ENCODE data around the gene SLC15A5. TPM values are rescaled to one million over a fixed set of nuclear protein-coding genes. Genes with fewer than 3 reads are reported as not detected.

SLC15A5 gene
- not detected for total RNA-seq
- polyA plus RNA-seq = not detected
- long read RNA-seq, donor 1 = 0 reads
- long read RNA-seq, donor 2 = 0 reads
- long read RNA-seq, donor 3 = 0 reads
- long read RNA-seq, donor 4 = 0 reads
- long read RNA-seq, donor 5 = 0 reads

DNA sequence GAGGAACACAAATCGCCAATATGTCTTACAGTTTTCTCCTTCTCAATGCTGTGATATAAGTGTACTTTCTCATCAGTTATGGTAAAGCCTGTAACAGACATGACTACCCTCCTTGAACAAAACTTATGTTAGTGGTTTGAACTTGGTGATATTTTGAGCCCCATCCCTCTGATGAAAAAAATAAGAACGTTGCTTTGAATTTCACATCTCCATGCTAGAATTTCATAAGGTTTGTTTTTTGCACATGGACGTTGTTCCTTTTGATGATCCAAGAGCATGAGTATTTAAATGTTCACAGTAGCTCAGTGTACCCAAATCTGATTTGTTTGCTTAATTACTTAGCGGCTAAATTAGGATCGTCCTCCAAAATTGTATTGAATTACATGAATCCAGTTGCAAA is at the start of gene SLC15A5:
Gene SLC15A5, minus strand, starts transcription at position 101 of the 400 bp plus-strand sequence. Its CDS starts 0 bp downstream, at position 101.
- no peak within 1 kb of the TSS for H3K4me3 ChIP-seq
- no peaks in the 10 kb centered on the region for H3K4me1 ChIP-seq (ENCODE audit: control insufficient read depth in 5 of 5, insufficient read depth in 5 of 5, low read length in 5 of 5)
- no peaks in the 10 kb centered on the region for H3K27me3 ChIP-seq (ENCODE audit: control insufficient read depth in 3 of 3, insufficient read depth in 3 of 3, low read length in 2 of 3)
- TF ChIP-seq, protein P1, sequence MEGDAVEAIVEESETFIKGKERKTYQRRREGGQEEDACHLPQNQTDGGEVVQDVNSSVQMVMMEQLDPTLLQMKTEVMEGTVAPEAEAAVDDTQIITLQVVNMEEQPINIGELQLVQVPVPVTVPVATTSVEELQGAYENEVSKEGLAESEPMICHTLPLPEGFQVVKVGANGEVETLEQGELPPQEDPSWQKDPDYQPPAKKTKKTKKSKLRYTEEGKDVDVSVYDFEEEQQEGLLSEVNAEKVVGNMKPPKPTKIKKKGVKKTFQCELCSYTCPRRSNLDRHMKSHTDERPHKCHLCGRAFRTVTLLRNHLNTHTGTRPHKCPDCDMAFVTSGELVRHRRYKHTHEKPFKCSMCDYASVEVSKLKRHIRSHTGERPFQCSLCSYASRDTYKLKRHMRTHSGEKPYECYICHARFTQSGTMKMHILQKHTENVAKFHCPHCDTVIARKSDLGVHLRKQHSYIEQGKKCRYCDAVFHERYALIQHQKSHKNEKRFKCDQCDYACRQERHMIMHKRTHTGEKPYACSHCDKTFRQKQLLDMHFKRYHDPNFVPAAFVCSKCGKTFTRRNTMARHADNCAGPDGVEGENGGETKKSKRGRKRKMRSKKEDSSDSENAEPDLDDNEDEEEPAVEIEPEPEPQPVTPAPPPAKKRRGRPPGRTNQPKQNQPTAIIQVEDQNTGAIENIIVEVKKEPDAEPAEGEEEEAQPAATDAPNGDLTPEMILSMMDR (IDR thresholded peaks at IDR 0.05; ENCODE audit: control extremely low read depth, extremely low read depth) = no peak
- H3K36me3 ChIP-seq (ENCODE audit: control insufficient read depth in 4 of 4, insufficient read depth in 4 of 4, low read length in 4 of 4) = no peaks in the 10 kb centered on the region
- no peaks in the 10 kb centered on the region for H3K9me3 ChIP-seq (ENCODE audit: control insufficient read depth in 4 of 4, insufficient read depth in 3 of 4, low read length in 3 of 4)
- ATAC-seq (ENCODE audit: insufficient read depth, low FRiP score) = no peak
- H3K27ac ChIP-seq (ENCODE audit: low read depth in 1 of 2, low read length in 1 of 2) = no peak within 1 kb of the TSS
- DNase-seq = no peak
- H3K9ac ChIP-seq (ENCODE audit: insufficient read depth in 1 of 2, low read length in 2 of 2) = no peak within 1 kb of the TSS
- WGBS, 2 donors = 80 to 85% methylated on average over 5 of the region's 5 CpGs

GRCh38 chr12:16325426-16325825 is 47.9 kb upstream of the SLC15A5 start:
- TF ChIP-seq, protein P1 (IDR thresholded peaks at IDR 0.05; ENCODE audit: control extremely low read depth, extremely low read depth) = no peak
- Histone ChIP-seq H3K27me3 (ENCODE audit: control insufficient read depth in 3 of 3, insufficient read depth in 3 of 3, low read length in 2 of 3) (no peaks in the 10 kb centered on the region), H3K4me3 (no peak overlapping the region), H3K36me3 (ENCODE audit: control insufficient read depth in 4 of 4, insufficient read depth in 4 of 4, low read length in 4 of 4) (no peaks in the 10 kb centered on the region), H3K4me1 (ENCODE audit: control insufficient read depth in 5 of 5, insufficient read depth in 5 of 5, low read length in 5 of 5) (no peaks in the 10 kb centered on the region), H3K9me3 (ENCODE audit: control insufficient read depth in 4 of 4, insufficient read depth in 3 of 4, low read length in 3 of 4) (peaks cover 0 to 7% (median 0%) of the 10 kb centered on the region in 4 donors), H3K27ac (ENCODE audit: low read depth in 1 of 2, low read length in 1 of 2) (no peak overlapping the region), H3K9ac (ENCODE audit: insufficient read depth in 1 of 2, low read length in 2 of 2) (no peak overlapping the region)
- DNase-seq = no peak
- WGBS, 2 donors = 11 to 12% methylated on average over 3 of the region's 3 CpGs
- no peak for ATAC-seq (ENCODE audit: insufficient read depth, low FRiP score)

GRCh38 chr12:16324772-16325171 is 47.3 kb upstream of the SLC15A5 start:
- 89 to 93% methylated on average over 3 of the region's 3 CpGs for WGBS, 2 donors
- Histone ChIP-seq H3K9ac (ENCODE audit: insufficient read depth in 1 of 2, low read length in 2 of 2) (no peak overlapping the region), H3K27ac (ENCODE audit: low read depth in 1 of 2, low read length in 1 of 2) (no peak overlapping the region), H3K9me3 (ENCODE audit: control insufficient read depth in 4 of 4, insufficient read depth in 3 of 4, low read length in 3 of 4) (peaks cover 0 to 7% (median 0%) of the 10 kb centered on the region in 4 donors), H3K27me3 (ENCODE audit: control insufficient read depth in 3 of 3, insufficient read depth in 3 of 3, low read length in 2 of 3) (no peaks in the 10 kb centered on the region), H3K36me3 (ENCODE audit: control insufficient read depth in 4 of 4, insufficient read depth in 4 of 4, low read length in 4 of 4) (no peaks in the 10 kb centered on the region), H3K4me3 (no peak overlapping the region), H3K4me1 (ENCODE audit: control insufficient read depth in 5 of 5, insufficient read depth in 5 of 5, low read length in 5 of 5) (no peaks in the 10 kb centered on the region)
- no peak for DNase-seq
- TF ChIP-seq, protein P1 (IDR thresholded peaks at IDR 0.05; ENCODE audit: control extremely low read depth, extremely low read depth) = no peak
- no peak for ATAC-seq (ENCODE audit: insufficient read depth, low FRiP score)

DNA sequence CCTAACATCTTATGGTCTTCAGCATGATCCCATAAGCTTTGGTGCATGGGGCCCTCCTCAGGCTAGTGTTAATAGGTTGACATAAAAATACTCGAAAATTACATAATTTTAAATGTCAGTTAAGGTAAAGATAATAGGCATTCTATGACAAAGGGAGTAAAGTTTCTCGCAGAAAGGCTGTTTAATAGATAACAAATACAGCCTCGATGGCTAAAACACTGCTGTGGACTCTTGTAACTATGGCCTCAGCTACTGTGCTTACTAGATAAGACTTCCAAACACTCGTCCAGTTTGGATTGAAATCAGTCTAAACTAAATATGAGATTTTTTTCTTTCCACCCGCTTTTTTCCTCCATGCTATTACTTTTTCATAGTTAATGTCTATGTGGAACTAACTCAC is 46.8 kb upstream of the SLC15A5 start:
- DNase-seq (no peak), ATAC-seq (ENCODE audit: insufficient read depth, low FRiP score) (no peak)
- Histone ChIP-seq H3K27ac (ENCODE audit: low read depth in 1 of 2, low read length in 1 of 2) (no peak overlapping the region), H3K36me3 (ENCODE audit: control insufficient read depth in 4 of 4, insufficient read depth in 4 of 4, low read length in 4 of 4) (no peaks in the 10 kb centered on the region), H3K9me3 (ENCODE audit: control insufficient read depth in 4 of 4, insufficient read depth in 3 of 4, low read length in 3 of 4) (peaks cover 0 to 7% (median 0%) of the 10 kb centered on the region in 4 donors), H3K27me3 (ENCODE audit: control insufficient read depth in 3 of 3, insufficient read depth in 3 of 3, low read length in 2 of 3) (no peaks in the 10 kb centered on the region), H3K4me1 (ENCODE audit: control insufficient read depth in 5 of 5, insufficient read depth in 5 of 5, low read length in 5 of 5) (no peaks in the 10 kb centered on the region), H3K9ac (ENCODE audit: insufficient read depth in 1 of 2, low read length in 2 of 2) (no peak overlapping the region), H3K4me3 (no peak overlapping the region)
- 66 to 77% methylated on average over 5 of the region's 5 CpGs for WGBS, 2 donors
- TF ChIP-seq, protein P1 (IDR thresholded peaks at IDR 0.05; ENCODE audit: control extremely low read depth, extremely low read depth) = no peak

All from lung (tissue), 16 donors.